HG03442 (cell line): ENCODE measurements around the gene DRC3.
"Not testable (repeated sequence)": the region's sequence is repeated elsewhere in the genome, so short reads cannot be mapped to it uniquely, and the experiment has no call there.

Experiments
- ATAC-seq: cut with Tn5 transposase; IDR thresholded peaks from one replicate; pipeline ENCODE4 v1.9.1; 2021; ENCODE audit warnings: mild to moderate bottlenecking, moderate library complexity; ENCODE audit not compliant: unreplicated experiment

DRC3 gene, protein sequence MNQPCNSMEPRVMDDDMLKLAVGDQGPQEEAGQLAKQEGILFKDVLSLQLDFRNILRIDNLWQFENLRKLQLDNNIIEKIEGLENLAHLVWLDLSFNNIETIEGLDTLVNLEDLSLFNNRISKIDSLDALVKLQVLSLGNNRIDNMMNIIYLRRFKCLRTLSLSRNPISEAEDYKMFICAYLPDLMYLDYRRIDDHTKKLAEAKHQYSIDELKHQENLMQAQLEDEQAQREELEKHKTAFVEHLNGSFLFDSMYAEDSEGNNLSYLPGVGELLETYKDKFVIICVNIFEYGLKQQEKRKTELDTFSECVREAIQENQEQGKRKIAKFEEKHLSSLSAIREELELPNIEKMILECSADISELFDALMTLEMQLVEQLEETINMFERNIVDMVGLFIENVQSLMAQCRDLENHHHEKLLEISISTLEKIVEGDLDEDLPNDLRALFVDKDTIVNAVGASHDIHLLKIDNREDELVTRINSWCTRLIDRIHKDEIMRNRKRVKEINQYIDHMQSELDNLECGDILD

DNA sequence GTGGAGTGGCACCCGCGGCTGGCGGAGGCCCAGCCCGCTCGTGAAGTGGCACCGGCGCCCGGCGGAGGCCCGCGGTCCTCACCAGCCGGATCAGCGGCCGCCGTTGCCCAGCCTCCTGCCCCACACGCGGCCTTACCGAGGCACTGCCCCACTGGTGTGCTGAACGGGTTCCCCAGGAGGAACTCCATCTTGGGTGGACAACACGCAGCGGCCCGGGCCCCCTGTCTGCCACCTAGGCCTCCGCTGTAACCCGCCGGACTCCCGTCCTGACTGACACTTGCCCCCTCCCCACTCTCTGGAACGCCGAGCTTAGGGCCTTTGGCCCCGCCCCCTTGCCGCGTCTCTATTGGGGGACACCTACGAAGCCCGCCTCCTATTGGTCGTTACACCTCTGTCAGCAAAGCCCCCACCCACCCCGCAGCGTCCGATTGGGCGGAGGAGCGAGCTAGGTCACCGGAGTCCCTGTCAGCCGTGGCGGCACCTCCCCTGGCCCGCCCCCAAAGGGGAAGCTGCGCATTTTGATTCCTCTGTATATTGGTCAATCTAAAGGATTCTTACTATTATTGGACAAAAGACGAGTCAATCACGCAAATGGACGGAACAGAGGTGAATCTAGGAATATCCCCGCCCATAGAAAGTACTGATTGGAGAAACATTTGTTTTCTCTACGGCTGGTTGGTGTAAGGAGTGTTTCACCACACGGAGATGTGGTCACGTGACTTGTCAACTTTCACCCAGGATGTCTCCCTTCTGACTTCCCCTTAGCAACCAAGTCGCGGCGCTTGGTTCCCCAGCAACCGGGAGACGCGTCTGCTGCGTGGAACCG is at the start of gene DRC3, which contains the start of gene TOM1L2:
Gene DRC3, plus strand, starts transcription at position 737 of the 826 bp plus-strand sequence. CDS start 4,737 bp downstream, outside the sequence.
Gene TOM1L2, minus strand, starts transcription at position 275 of the 826 bp plus-strand sequence. Its CDS starts 87 bp downstream, at position 188.
- ATAC-seq = peak; percentile 93

GRCh38 chr17:17924131-17924856 is 48.4 kb upstream of the DRC3 start:
- no peak for ATAC-seq

GRCh38 chr17:17924857-17925250 is 47.8 kb upstream of the DRC3 start:
- ATAC-seq = no peak

- no peak for ATAC-seq
Measured at GRCh38 chr17:17926036-17926435, 46.6 kb upstream of the DRC3 start.

- ATAC-seq = no peak
Measured at GRCh38 chr17:17926840-17927449, 45.7 kb upstream of the DRC3 start.

DNA sequence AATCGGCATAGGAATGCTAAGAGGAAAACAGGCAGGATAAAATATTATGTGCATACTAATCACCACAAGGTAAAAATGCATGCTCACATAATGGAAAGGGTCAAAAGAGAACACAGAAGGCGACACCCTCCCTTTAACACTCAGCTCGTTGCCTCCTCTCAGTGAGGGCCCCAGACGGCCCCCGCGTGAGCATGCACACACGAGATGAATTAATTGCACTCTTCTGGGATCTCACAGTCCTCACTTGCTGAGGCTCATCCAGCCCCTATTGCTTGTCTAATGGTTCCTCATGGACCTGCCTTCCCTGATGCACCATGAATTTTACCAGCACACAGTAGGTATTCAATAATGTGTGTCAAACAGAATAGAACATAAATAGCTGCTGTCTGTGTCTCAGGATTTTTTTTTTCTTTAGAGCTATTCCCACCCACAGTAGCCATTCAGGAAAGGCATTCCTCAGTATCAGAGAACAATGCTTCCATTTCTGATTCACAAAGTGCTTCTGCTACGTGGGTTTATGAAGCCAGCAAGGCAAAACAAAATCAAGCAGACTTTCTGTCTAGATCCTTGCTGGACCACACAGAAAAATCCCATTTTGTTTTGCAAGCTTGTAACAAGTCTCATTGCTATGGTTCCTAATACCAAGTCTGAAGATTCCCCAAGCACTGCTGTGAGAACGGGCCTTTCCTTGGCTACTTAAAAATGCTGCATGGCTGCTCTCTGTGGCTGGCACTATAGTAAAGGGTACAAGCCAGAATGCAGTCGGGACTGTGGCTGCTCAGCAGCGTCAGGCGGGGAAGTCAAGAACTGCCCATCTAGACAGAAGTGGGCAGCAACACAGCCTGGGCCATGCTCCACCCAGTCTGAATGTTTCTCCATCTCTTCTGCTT is 44.0 kb upstream of the DRC3 start:
- no peak for ATAC-seq

GRCh38 chr17:17929655-17930380 is 42.8 kb upstream of the DRC3 start:
- ATAC-seq = no peak

- no peak for ATAC-seq
Measured at GRCh38 chr17:17930674-17931073, 42.0 kb upstream of the DRC3 start.

- ATAC-seq = no peak
Measured at GRCh38 chr17:17931159-17931558, 41.5 kb upstream of the DRC3 start.

DNA sequence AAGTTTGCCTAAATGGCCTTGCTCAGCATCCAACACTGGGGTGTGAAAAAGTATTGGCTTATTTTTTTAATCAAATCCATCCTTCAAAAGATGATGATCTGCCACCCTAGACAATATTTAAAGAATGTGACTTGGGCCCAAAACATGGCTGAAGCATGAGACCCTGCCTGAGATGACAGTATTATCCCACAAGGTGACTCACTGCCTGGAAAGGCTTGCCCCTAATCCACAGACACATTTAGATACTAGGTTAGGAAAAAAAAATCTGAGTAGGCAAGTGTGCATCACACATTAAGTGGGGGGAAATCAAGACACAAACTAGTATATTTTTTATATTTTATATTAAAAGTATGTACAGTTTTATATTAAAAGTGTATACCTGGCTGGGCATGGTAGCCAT is 38.9 kb upstream of the DRC3 start:
- ATAC-seq = no peak

- ATAC-seq = no peak
Measured at GRCh38 chr17:17934214-17934613, 38.4 kb upstream of the DRC3 start.

GRCh38 chr17:17934806-17935205 is 37.9 kb upstream of the DRC3 start:
- no peak for ATAC-seq

DNA sequence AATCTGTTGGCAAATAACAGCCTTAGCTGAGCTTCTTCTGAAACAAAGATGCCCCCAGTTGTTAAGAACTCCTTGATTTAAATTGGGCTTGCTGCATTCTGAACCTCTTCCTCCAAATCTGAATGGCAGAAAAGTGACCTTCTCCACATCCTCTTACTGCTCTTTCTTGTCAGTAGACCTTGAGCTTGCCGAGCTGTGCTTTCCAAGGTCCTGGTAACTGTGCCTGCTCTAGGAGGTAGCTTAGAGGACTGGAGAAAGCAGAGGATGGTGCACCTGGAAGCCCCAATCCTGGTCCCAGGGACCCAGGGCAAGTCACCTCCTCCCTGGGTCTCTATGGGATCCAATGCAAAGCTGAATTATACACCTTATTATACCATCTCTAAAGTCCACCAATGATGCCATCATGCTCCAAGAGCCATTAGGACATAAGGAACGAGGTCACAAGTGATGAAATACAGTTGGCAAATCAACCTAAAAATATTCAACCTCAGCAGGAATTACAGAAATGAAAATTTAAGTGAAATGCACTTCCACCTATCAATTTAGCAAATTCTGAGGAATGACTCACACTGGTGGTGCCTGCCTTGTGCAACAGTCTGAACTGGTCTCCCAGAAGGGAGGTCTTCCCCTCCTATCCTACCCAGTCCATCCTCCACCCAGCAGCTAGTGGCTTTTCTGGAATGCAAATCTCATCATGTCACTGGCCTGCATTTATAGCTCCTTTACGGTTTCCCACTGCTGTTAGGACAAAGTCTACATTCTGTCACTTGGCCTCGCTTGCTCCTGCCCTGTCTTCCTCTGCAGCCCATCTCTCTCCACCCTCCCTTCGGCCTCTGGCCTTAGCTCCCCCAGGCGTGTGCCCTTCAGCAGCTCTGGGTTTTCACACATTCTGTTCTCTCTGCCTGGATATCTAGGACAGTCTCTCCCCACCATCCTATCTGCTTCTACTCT is 37.1 kb upstream of the DRC3 start:
- no peak for ATAC-seq

GRCh38 chr17:17937201-17937853 is 35.3 kb upstream of the DRC3 start:
- ATAC-seq = no peak

DNA sequence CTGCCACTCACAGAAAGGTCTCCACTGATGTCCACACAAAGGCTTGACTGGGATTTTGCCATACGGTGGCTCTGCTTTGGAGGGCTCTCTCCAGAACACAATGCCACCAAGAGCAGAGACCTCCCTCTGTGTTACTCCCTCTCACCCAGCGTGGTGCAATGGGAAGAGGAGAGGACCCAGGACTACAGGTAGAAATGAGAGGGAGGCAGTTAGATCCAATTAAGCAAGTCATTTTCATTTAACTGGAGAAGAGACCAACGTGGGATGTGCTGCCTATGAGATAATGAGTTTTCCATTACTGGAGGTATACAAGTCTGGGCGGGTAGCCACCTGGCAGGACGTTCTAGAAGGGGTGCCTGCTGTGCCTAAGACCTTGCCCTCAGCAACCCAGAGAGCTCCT is 34.7 kb upstream of the DRC3 start:
- ATAC-seq = no peak

GRCh38 chr17:17938388-17939107 is 34.1 kb upstream of the DRC3 start:
- no peak for ATAC-seq

DNA sequence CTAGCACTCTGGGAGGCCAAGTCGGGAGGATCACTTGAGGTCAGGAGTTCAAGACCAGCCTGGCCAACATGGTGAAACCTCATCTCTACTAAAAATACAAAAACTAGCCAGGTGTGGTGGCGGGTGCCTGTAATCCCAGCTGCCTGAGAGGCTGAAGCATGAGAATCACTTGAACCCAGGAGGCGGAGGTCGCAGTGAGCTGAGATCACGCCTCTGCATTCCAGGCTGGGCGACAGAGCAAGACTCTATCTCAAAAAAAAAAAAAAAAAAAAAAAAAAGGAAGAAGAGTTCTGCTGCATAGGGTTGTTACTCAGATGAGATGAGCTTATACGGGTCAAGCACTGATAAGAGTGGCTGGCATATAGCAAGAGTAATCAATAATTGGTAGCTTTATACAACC is 32.7 kb upstream of the DRC3 start:
- ATAC-seq = not testable (repeated sequence)
